ENCODE results near the gene HIPK2.

DNA sequence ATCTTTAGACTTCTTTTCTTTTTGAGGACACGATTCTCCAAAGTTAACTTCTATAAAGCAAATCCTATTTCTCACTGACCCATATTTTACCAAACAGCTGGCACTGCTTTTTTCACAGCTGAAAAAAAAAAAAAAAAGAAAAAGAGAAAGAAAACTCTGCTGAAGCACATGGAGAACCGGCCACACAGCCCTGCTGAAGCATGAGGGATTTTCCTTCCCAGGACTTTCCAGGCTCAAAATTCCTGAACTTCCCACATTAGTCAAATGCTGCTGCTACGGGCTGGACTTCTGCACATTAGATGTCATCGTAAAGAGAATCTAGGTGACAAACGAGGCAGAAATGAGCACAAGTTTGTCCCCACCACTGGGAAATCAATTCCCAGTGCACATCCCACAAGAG is 25.2 kb downstream of the HIPK2 start:
- TF ChIP-seq EP300 (IDR thresholded peaks at IDR 0.05) = no peak
- TF ChIP-seq, protein P1, sequence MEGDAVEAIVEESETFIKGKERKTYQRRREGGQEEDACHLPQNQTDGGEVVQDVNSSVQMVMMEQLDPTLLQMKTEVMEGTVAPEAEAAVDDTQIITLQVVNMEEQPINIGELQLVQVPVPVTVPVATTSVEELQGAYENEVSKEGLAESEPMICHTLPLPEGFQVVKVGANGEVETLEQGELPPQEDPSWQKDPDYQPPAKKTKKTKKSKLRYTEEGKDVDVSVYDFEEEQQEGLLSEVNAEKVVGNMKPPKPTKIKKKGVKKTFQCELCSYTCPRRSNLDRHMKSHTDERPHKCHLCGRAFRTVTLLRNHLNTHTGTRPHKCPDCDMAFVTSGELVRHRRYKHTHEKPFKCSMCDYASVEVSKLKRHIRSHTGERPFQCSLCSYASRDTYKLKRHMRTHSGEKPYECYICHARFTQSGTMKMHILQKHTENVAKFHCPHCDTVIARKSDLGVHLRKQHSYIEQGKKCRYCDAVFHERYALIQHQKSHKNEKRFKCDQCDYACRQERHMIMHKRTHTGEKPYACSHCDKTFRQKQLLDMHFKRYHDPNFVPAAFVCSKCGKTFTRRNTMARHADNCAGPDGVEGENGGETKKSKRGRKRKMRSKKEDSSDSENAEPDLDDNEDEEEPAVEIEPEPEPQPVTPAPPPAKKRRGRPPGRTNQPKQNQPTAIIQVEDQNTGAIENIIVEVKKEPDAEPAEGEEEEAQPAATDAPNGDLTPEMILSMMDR (IDR thresholded peaks at IDR 0.05) = no peak

Measured in stomach (tissue), 4 donors.